SKM-1 treated with dmso at 0.1 percent for 144 hours (cell line): ENCODE results near the gene KLHDC7B.
A peak's percentile ranks its signal among the peaks of the same experiment; 100 is the strongest.

ENCODE experiments used
- DNase-seq: peaks from one replicate; lab custom pipeline; 2025; ENCODE audit not compliant: unreplicated experiment; lab: John Stamatoyannopoulos, UW

KLHDC7B gene

GRCh38 chr22:50571264-50572175 lies 25.8 kb downstream of the KLHDC7B start:
- no peak for DNase-seq

- DNase-seq: no peak
Observed at GRCh38 chr22:50572965-50573364, 27.3 kb downstream of the KLHDC7B start.

GRCh38 chr22:50573491-50574382 lies 28.0 kb downstream of the KLHDC7B start:
- DNase-seq: no peak

DNA sequence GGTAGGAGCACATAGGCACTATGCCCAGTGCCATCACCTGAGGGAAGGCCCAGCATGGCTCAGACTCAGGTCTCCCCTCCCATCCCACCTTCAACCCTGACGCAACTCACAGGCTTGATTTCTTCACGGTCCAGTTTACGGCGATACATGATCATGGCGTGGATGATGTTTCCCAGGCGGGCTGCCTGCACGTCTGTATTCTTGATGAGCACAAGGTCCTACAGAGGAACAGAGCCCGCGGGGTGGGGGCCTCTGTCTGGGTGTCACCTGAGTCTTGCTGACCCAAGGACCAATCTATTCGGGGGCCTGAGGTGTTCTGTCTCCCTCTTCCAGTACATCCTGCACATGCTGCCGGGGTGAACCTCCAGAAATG lies 28.7 kb downstream of the KLHDC7B start:
- DNase-seq: no peak

GRCh38 chr22:50575426-50575941 lies 29.8 kb downstream of the KLHDC7B start:
- no peak for DNase-seq

- no peak for DNase-seq
Observed at GRCh38 chr22:50576070-50576469, 30.4 kb downstream of the KLHDC7B start.

- DNase-seq: no peak
Observed at GRCh38 chr22:50576806-50577696, 31.4 kb downstream of the KLHDC7B start.

DNA sequence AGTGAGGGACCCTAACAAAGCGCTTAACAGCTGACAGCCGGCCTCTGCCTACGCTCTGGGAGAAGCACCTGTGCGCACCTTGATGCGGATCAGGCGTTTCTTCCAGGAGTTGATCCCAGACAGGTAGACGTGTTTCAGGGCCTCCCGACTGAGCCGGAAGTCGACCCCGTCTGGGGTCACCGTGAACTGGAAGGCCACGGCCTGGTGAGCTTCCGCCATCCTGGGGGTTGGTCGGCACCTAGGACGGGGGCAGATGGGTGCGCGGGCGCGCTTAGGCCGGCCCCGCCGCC lies 31.9 kb downstream of the KLHDC7B start:
- DNase-seq: no peak

DNA sequence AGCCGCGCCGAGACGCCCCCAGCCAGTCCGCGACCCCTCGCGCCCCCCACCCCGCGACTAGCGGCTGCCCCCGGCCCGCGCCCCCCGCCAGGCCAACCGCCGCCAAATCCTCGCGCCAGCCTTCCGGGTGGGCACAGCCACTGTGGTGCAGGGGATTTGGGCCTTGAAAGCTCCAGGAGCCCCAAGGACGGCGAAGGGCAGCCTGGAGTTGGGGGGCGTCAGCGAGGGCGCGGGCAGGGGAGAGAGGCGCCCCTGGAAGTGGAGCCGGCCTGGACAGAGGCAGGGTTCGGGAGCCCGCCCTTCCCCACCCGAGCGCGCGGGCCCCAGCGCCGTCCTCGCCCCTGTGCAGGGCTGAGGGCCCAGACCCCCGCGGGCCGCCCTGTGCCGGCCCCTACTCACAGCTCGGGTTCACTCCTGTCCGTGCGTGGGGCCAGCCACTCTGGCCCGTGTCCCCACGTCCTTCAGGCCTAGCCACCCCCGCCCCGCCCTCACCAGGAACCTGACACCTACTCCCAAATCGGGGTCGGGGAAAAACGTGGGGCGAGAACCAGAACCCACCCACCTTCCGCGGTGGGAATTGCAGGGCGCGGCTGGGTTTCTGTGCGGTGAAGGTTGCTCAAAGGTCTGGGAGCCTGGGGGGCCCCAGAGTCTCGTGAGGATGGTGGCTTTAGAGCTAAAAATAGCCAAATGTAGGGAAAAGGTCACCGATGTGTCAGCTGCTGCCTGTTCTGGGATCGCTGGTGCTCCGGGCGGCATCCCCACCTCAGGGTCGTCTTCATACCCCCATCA lies 32.5 kb downstream of the KLHDC7B start, which contains the start of gene CPT1B:
TSS of gene CPT1B (minus strand) at position 441 of the 789 bp plus-strand sequence. CDS start 512 bp downstream, outside the sequence.
- DNase-seq: no peak

DNA sequence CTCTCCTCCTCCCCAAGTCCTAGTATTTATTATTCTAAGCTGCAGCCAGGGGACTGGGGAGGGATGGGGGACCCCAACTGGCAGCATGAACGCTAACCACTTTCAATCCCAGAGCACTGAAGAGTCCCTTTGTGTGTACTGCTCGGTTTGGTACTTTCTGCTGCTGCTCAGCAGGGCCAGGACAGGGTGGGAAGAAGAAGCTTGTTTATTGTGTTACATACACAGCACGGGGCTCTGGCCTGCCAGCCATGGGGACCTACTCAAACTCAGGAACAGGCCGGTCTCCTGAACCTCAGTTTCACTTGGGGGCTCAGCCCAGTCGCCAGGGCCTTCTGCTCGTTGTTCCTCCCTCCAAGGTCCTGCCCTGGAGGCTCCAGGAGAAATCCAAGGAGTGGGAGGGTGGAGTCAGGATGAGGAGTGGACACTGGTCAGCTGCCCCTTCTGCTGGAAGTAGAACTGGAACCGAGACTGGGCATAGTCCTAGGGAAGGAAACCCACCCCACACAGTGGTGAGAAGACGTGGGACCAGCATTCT lies 33.1 kb downstream of the KLHDC7B start:
- DNase-seq: no peak

DNA sequence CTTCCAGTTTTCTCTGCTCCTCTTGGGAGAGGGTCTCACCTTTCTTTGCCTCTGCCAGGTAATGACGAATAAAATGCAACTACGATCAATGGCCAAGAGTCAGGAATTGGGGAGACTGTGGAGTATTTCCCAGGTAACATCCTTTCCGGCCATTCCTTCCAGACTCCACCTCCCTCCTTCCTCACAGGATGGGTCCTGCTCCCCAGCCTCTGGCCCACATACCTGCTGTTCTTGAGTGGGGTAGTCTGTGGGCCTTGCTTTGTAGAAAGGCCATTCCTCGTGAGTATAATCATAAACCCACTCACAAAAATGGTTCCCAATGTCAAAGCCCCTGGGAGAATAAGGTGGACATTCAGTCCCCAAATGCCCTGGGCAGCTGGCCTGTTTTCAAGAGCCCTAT lies 34.1 kb downstream of the KLHDC7B start:
- DNase-seq: no peak

GRCh38 chr22:50581031-50581949 lies 35.6 kb downstream of the KLHDC7B start:
- DNase-seq: no peak

GRCh38 chr22:50581950-50582492 lies 36.3 kb downstream of the KLHDC7B start:
- DNase-seq: no peak

DNA sequence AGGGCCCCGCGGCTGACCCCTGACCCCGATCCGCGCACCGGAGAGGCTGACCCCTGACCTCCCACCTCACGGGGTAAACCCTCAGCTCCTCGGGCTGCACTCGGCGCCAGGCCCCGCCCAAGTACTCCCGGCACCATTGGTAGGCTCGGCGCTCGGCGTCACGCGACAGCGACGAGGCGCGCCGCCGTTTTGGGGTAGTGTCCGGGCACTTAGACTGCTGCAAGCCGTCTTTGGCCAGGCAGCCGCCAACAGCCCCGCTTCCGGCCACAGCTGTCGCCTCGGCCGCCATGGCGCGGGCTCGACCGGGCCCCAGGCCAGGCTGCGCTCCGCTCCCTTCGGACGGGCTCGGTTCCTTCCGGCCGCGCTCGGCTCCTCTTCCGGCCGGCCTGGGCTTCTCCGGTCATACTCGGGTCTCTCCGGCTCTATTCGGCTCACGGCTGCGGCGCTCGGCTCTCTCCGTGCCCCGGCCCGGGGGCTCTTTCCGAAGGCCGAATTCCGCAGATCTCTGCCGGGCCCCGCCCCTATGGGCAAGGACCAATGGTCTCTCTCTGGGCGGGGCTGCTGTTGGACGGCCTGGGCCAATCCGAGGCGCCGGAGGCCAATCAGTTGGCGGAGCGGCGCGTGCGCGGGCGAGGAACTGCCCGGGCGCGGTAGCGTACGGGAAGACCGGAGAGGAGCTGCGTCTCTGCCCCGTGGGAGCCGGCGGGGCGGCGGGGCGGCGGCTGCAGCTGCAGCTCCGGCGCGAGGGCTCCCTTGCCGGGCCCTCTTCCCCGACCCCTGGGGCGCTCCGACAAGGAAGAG lies 37.0 kb downstream of the KLHDC7B start, which contains the start of gene CHKB:
TSS of gene CHKB (minus strand) at position 357 of the 801 bp plus-strand sequence. CDS start at position 289, 68 bp downstream.
- peak; percentile 99 for DNase-seq

- DNase-seq: no peak
Observed at GRCh38 chr22:50583294-50583861, 37.7 kb downstream of the KLHDC7B start.

- DNase-seq: no peak
Observed at GRCh38 chr22:50584106-50585096, 38.7 kb downstream of the KLHDC7B start.
